ENCODE data around the gene TARBP2. TPM values are rescaled to one million over a fixed set of nuclear protein-coding genes. Genes with fewer than 3 reads are reported as not detected.
A peak's percentile ranks its signal among the peaks of the same experiment; 100 is the strongest.

The TARBP2 gene
- total RNA-seq, 2 donors from 2014 or later = 36.6 to 66.9 TPM

GRCh38 chr12:53530061-53530460, 29.0 kb downstream of the TARBP2 start:
- DNase-seq (no peak), ATAC-seq (no peak)
- Histone ChIP-seq H3K27ac (no peak overlapping the region), H3K27me3 (no peaks in the 10 kb centered on the region), H3K9me3 (no peaks in the 10 kb centered on the region), H3K36me3 (replicated peaks in 1 of 2; ENCODE audit: insufficient read depth in 1 of 2, low read depth in 2 of 2) (peaks cover 11 to 42% of the 10 kb centered on the region in 2 donors), H3K4me3 (no peak overlapping the region), H3K4me1 (peaks cover 12% of the 10 kb centered on the region)
- intact Hi-C loops (cut with DNase I) = no loop called here
- WGBS, 2 donors = 90 to 92% methylated on average over 2 of the region's 2 CpGs
- TF ChIP-seq CTCF (IDR thresholded peaks at IDR 0.05) (no peak), POLR2A (IDR thresholded peaks at IDR 0.05) (no peak)

GRCh38 chr12:53530920-53531319, 29.8 kb downstream of the TARBP2 start:
- TF ChIP-seq POLR2A (IDR thresholded peaks at IDR 0.05) = no peak
- TF ChIP-seq CTCF (IDR thresholded peaks at IDR 0.05) = no peak
- no peak for DNase-seq
- Histone ChIP-seq H3K27ac (no peak overlapping the region), H3K27me3 (no peaks in the 10 kb centered on the region), H3K4me3 (no peak overlapping the region), H3K4me1 (peaks cover 12% of the 10 kb centered on the region), H3K36me3 (replicated peaks in 1 of 2; ENCODE audit: insufficient read depth in 1 of 2, low read depth in 2 of 2) (peaks cover 11 to 41% of the 10 kb centered on the region in 2 donors), H3K9me3 (no peaks in the 10 kb centered on the region)
- 92 to 94% methylated on average over 4 of the region's 4 CpGs for WGBS, 2 donors
- intact Hi-C loops (cut with DNase I) = no loop called here
- no peak for ATAC-seq

DNA sequence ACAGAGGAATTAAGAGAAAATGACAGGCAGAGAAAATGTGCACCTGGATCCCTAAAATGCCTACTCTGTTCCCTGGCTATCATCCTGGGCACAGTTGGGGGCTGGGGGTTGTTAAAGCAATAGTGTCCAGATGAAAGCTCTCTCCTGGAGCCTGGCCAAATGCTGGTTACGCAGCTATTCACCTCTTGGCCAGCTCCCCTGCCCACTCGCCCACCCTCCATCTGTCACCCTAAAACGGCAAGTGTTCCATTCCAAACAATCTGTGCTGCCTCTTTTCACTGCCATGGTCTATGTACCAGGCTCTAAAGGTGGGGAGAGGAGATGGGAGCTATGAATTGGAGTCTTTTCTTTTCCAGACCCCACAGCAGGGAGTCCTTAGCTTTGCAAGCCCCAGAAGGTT, 30.9 kb downstream of the TARBP2 start:
- H3K36me3 ChIP-seq (replicated peaks in 1 of 2; ENCODE audit: insufficient read depth in 1 of 2, low read depth in 2 of 2) = peaks cover 11 to 46% of the 10 kb centered on the region in 2 donors
- TF ChIP-seq POLR2A (IDR thresholded peaks at IDR 0.05) = no peak

DNA sequence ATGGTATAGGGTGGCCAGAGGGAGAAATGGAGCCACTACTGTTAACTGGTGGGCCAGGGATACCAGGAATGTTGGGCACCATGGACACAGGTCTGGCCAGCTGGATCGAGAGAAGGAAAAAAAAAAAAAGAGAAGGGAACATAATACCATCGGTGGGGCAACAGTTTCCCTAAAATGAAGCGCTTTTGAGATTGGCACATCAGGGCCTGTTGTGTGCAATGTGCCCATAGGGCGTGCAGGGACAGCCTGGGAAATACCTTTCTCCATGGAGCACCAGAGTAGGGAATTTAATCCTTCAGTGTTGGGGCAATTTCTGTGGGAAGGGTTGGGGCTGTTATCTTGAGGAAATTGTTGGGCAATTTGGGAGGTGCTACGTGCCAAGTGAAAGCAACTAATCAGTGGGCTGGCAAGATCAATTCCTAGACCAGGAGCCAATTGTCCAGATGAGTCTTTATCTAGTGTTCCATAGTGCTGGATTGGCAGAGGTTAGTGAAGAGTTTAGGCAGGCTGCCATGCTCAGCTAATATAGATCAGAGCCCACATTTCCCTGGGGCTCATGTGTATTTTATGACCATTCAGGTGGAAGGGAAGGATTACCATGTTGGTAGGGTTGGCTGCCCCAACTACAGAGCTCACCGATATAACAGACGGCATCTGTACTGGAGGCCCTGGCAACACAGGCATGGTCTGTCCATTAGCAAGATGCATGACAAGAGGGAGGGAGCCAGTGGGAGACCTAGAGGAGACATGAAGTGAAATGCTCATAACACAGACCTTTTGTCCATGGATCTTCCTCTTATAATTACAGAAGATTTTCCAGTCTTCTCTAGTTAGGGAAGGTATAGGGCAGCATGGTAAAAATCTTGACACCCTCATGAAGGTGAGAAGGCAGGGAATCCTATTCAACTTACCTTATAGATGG, 31.7 kb downstream of the TARBP2 start:
- H3K9me3 ChIP-seq = no peaks in the 10 kb centered on the region
- H3K27ac ChIP-seq = peak overlapping the region in 2 of 4 donors; percentile 7 to 9
- 87 to 92% methylated on average over 7 of the region's 7 CpGs for WGBS, 2 donors
- ATAC-seq (no peak), DNase-seq (no peak)
- H3K4me3 ChIP-seq = no peak overlapping the region
- intact Hi-C loops (cut with DNase I) = no loop called here
- H3K27me3 ChIP-seq = no peaks in the 10 kb centered on the region
- H3K4me1 ChIP-seq = peaks cover 20% of the 10 kb centered on the region
- H3K36me3 ChIP-seq (replicated peaks in 1 of 2; ENCODE audit: insufficient read depth in 1 of 2, low read depth in 2 of 2) = peaks cover 11 to 44% of the 10 kb centered on the region in 2 donors
- no peak for TF ChIP-seq CTCF (IDR thresholded peaks at IDR 0.05)
- no peak for TF ChIP-seq POLR2A (IDR thresholded peaks at IDR 0.05)

More for the DNA sequence above, 30.9 kb downstream of the TARBP2 start:
- DNase-seq = no peak
- Histone ChIP-seq H3K27ac (no peak overlapping the region), H3K4me1 (peaks cover 13% of the 10 kb centered on the region), H3K9me3 (no peaks in the 10 kb centered on the region), H3K27me3 (no peaks in the 10 kb centered on the region), H3K4me3 (no peak overlapping the region)
- ATAC-seq = no peak
- WGBS, 2 donors = 33 to 49% methylated on average over 3 of the region's 3 CpGs
- intact Hi-C loops (cut with DNase I) = no loop called here

- Histone ChIP-seq H3K27ac (peak overlapping the region in 1 of 4 donors; percentile 9), H3K4me1 (peaks cover 27% of the 10 kb centered on the region), H3K36me3 (replicated peaks in 1 of 2; ENCODE audit: insufficient read depth in 1 of 2, low read depth in 2 of 2) (peaks cover 11 to 44% of the 10 kb centered on the region in 2 donors), H3K9me3 (no peaks in the 10 kb centered on the region), H3K27me3 (no peaks in the 10 kb centered on the region), H3K4me3 (no peak overlapping the region)
- WGBS, 2 donors = 53 to 77% methylated on average over 2 of the region's 2 CpGs
- no peak for ATAC-seq
- intact Hi-C loops (cut with DNase I) = no loop called here
- TF ChIP-seq POLR2A (IDR thresholded peaks at IDR 0.05) (no peak), CTCF (IDR thresholded peaks at IDR 0.05) (no peak)
- no peak for DNase-seq
Measured at GRCh38 chr12:53533471-53533870, 32.4 kb downstream of the TARBP2 start.

Measured in body of pancreas (tissue), 4 donors.